HG02588 (cell line): ENCODE data around the gene SPINK7.

Source experiments
- ATAC-seq: cut with Tn5 transposase; IDR thresholded peaks from one replicate; pipeline ENCODE4 v1.9.1; 2021; ENCODE audit warnings: mild to moderate bottlenecking, moderate library complexity; ENCODE audit not compliant: unreplicated experiment

SPINK7 gene

DNA sequence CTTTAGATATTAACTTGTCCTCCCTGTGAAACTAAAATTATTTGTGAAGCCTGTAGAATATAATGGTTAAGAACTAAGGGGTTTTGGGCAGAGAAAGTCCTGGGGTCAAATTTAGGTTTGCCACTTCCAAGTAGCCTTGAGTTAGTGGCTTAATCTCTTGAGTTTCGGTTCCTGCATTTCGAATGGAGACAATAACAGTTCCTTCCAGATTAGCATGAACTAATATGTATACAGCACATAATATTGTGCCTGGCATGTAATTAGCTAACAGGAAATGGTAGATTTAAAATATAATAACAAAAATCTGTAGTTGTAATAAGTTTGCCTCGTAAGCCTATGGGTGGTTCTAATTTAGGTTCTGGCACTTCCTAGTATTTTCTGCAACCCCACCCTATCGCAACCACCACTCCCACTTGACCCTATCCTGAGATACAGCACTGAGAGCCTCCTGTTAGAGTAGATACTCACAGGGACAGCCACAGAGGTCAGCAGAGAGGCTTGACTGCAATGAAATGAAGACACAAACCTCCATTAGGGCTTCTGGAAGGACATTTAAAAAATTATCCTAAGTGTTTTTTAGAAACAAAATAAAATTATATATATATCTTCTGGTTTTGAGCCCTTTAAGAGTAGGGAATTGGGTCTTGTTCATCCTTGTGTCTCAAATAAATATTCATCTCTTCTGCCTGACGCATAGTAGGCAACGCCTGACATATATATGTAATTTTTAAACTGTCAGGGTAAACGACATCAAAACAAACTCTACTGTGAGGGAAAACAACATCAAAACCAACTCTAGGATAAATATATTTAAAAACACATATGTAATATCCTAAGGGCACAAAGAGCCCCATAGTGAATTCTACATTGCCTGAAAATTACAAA is 31.6 kb downstream of the SPINK7 start:
- no peak for ATAC-seq

- ATAC-seq, result no peak
Observed at GRCh38 chr5:148347706-148348105, 35.5 kb downstream of the SPINK7 start.

- no peak for ATAC-seq
Observed at GRCh38 chr5:148352696-148353095, 40.5 kb downstream of the SPINK7 start.

GRCh38 chr5:148353634-148354033 is 41.4 kb downstream of the SPINK7 start:
- ATAC-seq, result no peak

DNA sequence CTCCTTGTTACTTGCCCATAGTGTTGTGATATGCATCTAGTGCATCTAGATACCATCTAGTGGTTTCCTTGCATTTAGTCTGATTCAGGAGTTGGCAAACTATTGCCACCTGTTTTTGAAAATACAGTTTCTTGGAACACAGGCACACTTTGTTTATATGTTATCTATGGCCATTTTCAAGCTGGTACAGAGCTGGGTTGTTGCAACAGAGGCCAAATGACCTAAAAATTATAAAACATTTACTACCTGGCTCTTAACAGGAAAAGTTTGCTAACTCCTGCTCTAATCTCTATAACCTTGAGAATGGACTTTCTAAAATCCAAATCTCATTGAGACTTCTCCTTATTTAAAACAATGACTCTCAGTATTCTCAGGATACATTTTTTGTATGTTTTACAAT is 52.1 kb downstream of the SPINK7 start:
- no peak for ATAC-seq
